ENCODE measurements around the gene APH1B. TPM values are rescaled to one million over a fixed set of nuclear protein-coding genes. Genes with fewer than 3 reads are reported as not detected.
"Not testable (repeated sequence)": the region's sequence is repeated elsewhere in the genome, so short reads cannot be mapped to it uniquely, and the experiment has no call there.

Gene APH1B
- total RNA-seq, 2 donors from 2014 or later = 24.4 to 30.6 TPM

DNA sequence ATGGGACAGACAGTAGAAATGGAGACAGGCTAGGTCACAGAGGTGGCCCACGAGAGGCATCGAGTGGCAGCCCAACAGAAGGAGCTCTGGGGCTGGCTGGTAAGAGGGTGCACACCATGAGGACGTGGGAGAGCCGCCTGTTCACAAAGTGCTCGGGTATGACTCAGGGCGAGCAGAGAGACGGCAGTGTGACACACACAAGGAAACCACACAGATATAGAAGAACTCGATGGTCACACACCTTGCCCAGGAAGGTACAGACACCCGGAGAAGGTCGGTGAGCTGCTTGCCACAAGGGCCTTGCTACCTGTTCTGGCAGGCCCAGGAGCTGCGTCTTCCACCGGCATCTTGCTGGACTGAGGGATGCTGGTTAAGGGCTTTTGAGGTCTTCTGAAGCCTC lies 54.1 kb downstream of the APH1B start:
- ATAC-seq (replicated peaks in 1 of 2) (peak; percentile 97 to 98), DNase-seq (peak; percentile 44 to 49)
- H3K36me3 Mint-ChIP-seq (ENCODE audit: insufficient read depth in 2 of 2) = no peaks in the 10 kb centered on the region
- H3K4me1 Mint-ChIP-seq (ENCODE audit: low read depth) = peaks cover 8% of the 10 kb centered on the region
- peaks cover 7% of the 10 kb centered on the region for H3K27me3 Mint-ChIP-seq (ENCODE audit: low read depth)
- H3K27ac Mint-ChIP-seq = no peak overlapping the region
- H3K4me3 Mint-ChIP-seq = no peak overlapping the region
- no peaks in the 10 kb centered on the region for H3K9me3 Mint-ChIP-seq

DNA sequence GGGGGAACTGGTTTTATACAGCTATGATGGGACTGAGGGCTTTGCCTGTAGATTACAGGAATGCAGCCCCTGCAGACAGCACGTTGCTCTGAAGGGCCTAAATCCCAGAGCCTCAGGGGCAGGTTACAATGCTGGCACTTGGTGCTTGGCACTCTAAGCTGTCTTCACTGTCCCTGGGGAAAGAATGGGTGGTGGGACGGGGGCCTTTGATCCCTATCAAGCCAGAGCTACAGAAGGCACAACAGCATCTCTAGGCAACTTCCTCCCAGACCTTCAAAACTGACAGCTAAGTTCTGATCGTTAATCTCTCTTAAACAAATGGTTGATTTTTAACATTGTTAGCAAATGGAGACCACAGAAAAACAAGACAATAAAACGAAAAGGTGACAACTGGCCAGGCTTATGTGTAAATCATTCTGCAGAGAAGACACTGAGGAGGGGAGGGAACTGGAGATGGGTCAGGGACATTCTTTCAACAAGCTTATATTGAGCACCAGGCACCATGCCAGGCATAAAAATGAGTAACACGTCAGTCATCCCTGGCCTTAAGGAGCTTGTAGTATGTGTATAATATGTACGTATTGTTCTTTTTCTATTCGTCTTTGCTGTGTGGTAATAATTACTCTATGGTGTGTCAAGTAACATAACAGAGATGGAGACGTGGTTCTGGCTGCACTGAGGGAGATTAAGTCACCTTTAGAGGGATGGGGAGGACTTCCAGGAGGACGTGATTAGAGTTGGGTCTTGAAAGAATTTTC lies 55.1 kb downstream of the APH1B start:
- Mint-ChIP-seq H3K36me3 (ENCODE audit: insufficient read depth in 2 of 2) (no peaks in the 10 kb centered on the region), H3K4me3 (no peak overlapping the region), H3K4me1 (ENCODE audit: low read depth) (peaks cover 8% of the 10 kb centered on the region), H3K9me3 (no peaks in the 10 kb centered on the region), H3K27ac (no peak overlapping the region), H3K27me3 (ENCODE audit: low read depth) (peaks cover 7% of the 10 kb centered on the region)
- ATAC-seq (replicated peaks in 1 of 2) (no peak), DNase-seq (no peak)

DNA sequence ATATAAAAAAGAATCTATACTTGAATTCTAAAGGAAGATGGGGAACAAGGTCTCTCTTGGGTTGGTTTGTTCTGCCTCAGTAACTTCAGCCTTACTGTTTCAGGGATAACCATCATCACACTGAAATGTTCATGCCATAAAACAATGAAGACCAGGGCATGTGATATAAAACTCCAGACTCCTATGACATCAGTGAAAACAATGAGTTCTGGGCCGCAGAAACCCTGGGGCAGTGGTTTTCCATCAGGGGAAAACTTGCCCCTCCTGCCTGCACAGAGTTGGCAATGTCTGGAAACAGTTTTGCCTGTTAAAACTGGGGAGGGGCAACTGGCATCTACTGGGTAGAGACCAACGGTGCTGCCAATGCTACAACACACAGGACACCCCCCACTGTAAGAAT lies 57.4 kb downstream of the APH1B start:
- no peaks in the 10 kb centered on the region for H3K36me3 Mint-ChIP-seq (ENCODE audit: insufficient read depth in 2 of 2)
- peaks cover 11% of the 10 kb centered on the region for H3K4me1 Mint-ChIP-seq (ENCODE audit: low read depth)
- H3K27me3 Mint-ChIP-seq (ENCODE audit: low read depth) = peaks cover 9% of the 10 kb centered on the region
- H3K4me3 Mint-ChIP-seq = no peak overlapping the region
- no peaks in the 10 kb centered on the region for H3K9me3 Mint-ChIP-seq
- ATAC-seq (replicated peaks in 1 of 2) (no peak), DNase-seq (no peak)
- H3K27ac Mint-ChIP-seq = no peak overlapping the region

DNA sequence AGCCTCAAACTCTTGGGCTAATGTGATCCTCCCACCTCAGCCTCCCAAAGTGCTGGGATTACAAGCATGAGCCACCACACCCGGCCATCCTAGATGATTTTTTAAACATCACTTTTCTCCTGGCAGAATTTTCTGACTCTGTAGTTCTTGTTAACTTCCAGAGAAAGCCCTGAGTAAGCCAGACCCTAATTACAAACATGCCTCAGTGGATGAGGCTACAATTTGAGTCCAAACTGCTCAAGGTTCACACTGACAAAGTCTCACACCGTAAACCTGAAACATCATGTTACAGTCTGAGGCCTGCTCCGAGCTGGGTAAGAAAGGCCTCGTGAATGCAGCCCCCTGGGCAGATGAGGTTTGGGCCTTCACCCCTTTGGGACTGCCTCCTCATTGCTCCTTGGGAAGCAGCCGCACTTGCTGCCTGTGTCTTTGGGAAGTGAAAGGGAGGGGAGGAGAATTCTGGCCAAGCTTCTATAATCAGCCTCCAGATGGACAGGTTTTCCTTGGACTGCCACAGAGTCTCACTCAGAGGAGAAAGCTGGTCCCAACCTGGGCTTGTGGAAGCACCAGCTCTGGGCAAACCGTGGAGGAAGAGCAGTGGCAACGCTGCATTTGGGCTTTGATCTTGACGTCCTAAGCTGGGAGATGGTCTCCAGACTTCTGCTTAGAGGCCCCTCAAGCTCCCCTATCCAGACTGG lies 58.3 kb downstream of the APH1B start:
- no peaks in the 10 kb centered on the region for H3K9me3 Mint-ChIP-seq
- ATAC-seq (replicated peaks in 1 of 2) (no peak), DNase-seq (no peak)
- no peak overlapping the region for H3K27ac Mint-ChIP-seq
- no peaks in the 10 kb centered on the region for H3K36me3 Mint-ChIP-seq (ENCODE audit: insufficient read depth in 2 of 2)
- H3K4me1 Mint-ChIP-seq (ENCODE audit: low read depth) = peaks cover 11% of the 10 kb centered on the region
- peaks cover 16% of the 10 kb centered on the region for H3K27me3 Mint-ChIP-seq (ENCODE audit: low read depth)
- H3K4me3 Mint-ChIP-seq = no peak overlapping the region

DNA sequence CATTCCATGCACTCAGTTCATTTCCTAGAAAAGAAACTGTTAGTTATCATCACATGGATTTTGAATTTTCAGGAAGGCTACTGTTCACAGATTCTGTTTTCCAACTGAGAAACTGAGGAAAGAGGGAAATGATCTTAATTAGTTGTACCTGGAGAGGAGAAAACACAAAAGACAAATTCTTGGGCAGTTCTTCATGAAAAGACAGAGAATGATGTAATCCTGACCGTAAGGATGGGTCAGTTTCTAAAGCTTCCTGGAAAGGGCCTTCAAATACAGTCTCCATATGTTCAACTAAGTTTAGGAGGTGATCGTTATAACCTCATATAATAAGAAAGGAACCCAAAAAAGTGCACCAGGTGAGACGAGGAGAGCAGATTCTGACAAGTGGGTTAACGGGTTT lies 59.6 kb downstream of the APH1B start:
- Mint-ChIP-seq H3K27me3 (ENCODE audit: low read depth) (peaks cover 23% of the 10 kb centered on the region), H3K4me1 (ENCODE audit: low read depth) (peaks cover 3% of the 10 kb centered on the region), H3K27ac (no peak overlapping the region), H3K9me3 (no peaks in the 10 kb centered on the region), H3K36me3 (ENCODE audit: insufficient read depth in 2 of 2) (no peaks in the 10 kb centered on the region), H3K4me3 (no peak overlapping the region)
- ATAC-seq (replicated peaks in 1 of 2) (no peak), DNase-seq (no peak)

DNA sequence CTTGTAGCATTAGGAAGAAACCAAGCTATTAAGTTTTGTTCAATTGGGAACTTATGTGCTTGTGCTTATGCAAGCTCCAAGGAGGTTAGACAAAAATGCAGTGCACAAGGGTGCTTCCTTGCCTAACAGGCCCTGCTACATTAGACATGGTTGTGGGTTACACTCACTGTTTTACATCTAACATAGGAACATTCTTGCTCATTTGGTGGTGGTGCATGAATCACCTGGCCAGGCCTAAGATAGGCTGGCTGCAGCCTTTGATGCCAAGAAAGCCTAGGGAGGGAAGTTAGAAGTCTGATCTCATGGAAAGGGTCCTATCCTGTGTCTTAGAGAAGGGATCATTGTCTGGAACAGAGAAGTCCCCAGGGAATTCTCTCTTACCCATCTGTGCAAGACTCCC lies 60.8 kb downstream of the APH1B start:
- ATAC-seq (replicated peaks in 1 of 2) (peak; percentile 92 to 95), DNase-seq (peak in 1 of 2 donors; percentile 14)
- H3K9me3 Mint-ChIP-seq = no peaks in the 10 kb centered on the region
- peaks cover 3% of the 10 kb centered on the region for H3K4me1 Mint-ChIP-seq (ENCODE audit: low read depth)
- H3K27me3 Mint-ChIP-seq (ENCODE audit: low read depth) = peaks cover 20% of the 10 kb centered on the region
- no peak overlapping the region for H3K27ac Mint-ChIP-seq
- no peak overlapping the region for H3K4me3 Mint-ChIP-seq
- H3K36me3 Mint-ChIP-seq (ENCODE audit: insufficient read depth in 2 of 2) = no peaks in the 10 kb centered on the region

DNA sequence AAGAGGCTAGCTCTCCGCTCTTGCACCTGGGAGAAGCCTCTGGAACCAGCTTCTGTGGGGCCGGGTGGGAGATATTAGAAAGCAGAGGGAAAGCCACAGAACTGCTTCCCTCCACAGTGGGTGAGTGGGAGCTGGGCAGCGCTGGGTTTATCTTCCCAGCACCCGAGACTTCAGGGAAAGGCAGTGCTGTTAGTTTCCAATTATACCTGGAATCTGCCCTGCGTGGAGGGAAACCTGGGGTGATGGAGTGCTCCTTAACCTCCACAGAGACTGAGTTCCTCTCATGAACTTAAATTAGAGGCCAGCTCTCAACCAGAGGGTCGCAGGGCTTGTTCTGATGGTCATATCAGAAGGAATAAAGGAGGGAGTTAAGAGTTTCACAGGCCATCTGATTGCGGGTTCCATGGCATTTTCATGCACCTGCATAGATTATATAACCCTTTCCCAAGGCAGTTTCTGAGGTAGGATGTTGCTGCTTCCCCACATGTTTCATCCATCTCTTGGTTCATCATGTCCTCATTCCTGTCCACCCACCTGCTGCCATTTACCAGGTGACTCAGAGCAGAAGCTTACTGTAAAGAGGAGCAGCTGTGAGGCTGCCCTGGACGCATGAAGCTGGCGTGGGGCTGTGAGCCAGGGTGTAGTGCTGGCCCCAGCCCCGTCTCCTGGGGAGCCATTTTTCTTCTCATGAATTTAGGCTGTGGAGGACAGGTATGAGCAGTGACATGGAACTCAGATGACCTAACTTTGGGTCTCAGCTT lies 61.8 kb downstream of the APH1B start:
- peaks cover 27% of the 10 kb centered on the region for H3K27me3 Mint-ChIP-seq (ENCODE audit: low read depth)
- DNase-seq (no peak), ATAC-seq (replicated peaks in 1 of 2) (peak; percentile 27 to 33)
- no peak overlapping the region for H3K27ac Mint-ChIP-seq
- H3K36me3 Mint-ChIP-seq (ENCODE audit: insufficient read depth in 2 of 2) = no peaks in the 10 kb centered on the region
- H3K9me3 Mint-ChIP-seq = no peaks in the 10 kb centered on the region
- H3K4me1 Mint-ChIP-seq (ENCODE audit: low read depth) = peaks cover 7% of the 10 kb centered on the region
- H3K4me3 Mint-ChIP-seq = no peak overlapping the region

DNA sequence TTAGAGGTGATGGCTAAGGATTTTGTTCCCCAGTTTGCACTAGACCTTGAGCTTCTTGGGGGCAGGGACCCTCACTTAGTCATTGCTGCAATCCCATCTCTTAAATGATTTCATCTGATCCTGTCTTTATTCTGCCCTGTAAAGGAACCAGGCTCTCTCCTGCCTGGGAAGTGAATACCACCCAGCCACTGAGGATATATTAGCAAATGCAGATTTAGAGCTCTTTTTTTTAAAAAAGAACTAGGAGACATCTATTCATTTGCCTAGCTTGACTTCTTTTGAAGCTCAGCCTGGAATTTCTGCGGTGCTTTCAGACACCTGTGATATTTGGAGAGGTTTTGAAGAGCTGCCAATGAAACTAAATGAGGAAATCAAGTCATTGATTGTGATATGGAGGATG lies 62.4 kb downstream of the APH1B start:
- no peaks in the 10 kb centered on the region for H3K9me3 Mint-ChIP-seq
- H3K36me3 Mint-ChIP-seq (ENCODE audit: insufficient read depth in 2 of 2) = no peaks in the 10 kb centered on the region
- no peak for DNase-seq
- H3K4me1 Mint-ChIP-seq (ENCODE audit: low read depth) = peaks cover 13% of the 10 kb centered on the region
- no peak overlapping the region for H3K4me3 Mint-ChIP-seq
- ATAC-seq (replicated peaks in 1 of 2) = no peak
- peaks cover 33% of the 10 kb centered on the region for H3K27me3 Mint-ChIP-seq (ENCODE audit: low read depth)
- H3K27ac Mint-ChIP-seq = no peak overlapping the region

DNA sequence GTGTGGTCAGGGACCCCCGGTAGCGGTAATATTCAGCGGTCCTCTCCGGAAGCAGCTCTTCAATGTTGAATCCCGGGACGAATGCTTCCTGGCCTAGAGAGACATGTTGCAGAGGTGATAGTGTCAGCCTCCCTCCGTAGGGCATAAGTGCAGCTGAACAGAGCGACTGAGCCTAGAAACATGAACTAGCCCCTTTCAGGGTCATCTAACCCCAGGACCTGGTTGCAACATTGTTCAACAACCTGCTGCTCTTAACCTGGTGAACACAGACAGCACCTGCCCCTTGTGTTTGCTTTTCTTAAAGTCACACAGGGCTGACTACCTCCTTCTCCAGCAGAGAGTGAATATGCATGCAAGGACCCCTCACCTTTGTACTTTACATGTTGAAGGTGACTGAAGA lies 62.9 kb downstream of the APH1B start:
- Mint-ChIP-seq H3K27ac (no peak overlapping the region), H3K27me3 (ENCODE audit: low read depth) (peaks cover 36% of the 10 kb centered on the region), H3K36me3 (ENCODE audit: insufficient read depth in 2 of 2) (no peaks in the 10 kb centered on the region), H3K4me3 (no peak overlapping the region), H3K4me1 (ENCODE audit: low read depth) (peaks cover 18% of the 10 kb centered on the region), H3K9me3 (no peaks in the 10 kb centered on the region)
- DNase-seq (no peak), ATAC-seq (replicated peaks in 1 of 2) (no peak)

DNA sequence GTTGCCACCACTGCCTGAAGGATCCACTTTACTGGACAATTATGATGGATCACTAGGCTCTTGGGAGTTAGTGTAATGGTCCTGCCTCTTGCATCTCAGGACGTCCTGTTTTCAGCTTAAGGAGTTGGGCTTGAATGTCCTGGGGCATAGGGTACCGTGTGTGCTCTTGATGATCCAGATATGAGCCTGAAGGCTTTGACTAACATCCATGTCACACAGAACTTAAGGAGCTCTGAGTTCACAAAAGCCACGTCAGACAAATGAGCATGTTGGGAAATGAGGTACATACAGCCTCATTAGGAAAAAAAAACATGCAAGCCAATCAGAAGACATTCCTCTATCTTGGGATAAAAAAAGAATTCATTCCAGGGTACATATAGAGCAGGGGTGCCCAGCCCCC lies 63.5 kb downstream of the APH1B start:
- H3K9me3 Mint-ChIP-seq = no peaks in the 10 kb centered on the region
- peaks cover 18% of the 10 kb centered on the region for H3K4me1 Mint-ChIP-seq (ENCODE audit: low read depth)
- no peak for ATAC-seq (replicated peaks in 1 of 2)
- no peak overlapping the region for H3K4me3 Mint-ChIP-seq
- peaks cover 36% of the 10 kb centered on the region for H3K27me3 Mint-ChIP-seq (ENCODE audit: low read depth)
- H3K36me3 Mint-ChIP-seq (ENCODE audit: insufficient read depth in 2 of 2) = no peaks in the 10 kb centered on the region
- DNase-seq = no peak
- no peak overlapping the region for H3K27ac Mint-ChIP-seq

DNA sequence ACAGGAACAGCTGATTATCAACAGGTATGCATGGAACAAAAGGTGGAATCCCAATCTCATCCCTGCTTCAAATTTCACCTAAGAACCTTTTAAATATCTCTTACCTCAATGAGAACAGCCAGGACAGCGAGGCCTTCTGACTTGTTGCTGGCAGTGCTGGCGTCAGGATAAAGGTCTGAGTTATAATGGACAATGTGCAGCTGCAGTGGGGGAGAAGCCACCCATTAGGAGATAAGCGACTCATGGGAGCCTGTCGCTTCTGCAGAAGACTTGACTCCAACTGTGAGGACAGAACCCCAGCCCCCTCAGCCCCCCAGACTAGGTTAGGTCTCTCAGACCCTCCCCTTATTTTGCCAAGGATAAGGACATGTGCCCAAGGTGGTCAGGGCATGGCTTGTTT lies 64.5 kb downstream of the APH1B start:
- H3K27ac Mint-ChIP-seq = no peak overlapping the region
- ATAC-seq (replicated peaks in 1 of 2) (no peak), DNase-seq (no peak)
- no peaks in the 10 kb centered on the region for H3K36me3 Mint-ChIP-seq (ENCODE audit: insufficient read depth in 2 of 2)
- no peak overlapping the region for H3K4me3 Mint-ChIP-seq
- H3K9me3 Mint-ChIP-seq = no peaks in the 10 kb centered on the region
- peaks cover 18% of the 10 kb centered on the region for H3K4me1 Mint-ChIP-seq (ENCODE audit: low read depth)
- H3K27me3 Mint-ChIP-seq (ENCODE audit: low read depth) = peaks cover 36% of the 10 kb centered on the region

DNA sequence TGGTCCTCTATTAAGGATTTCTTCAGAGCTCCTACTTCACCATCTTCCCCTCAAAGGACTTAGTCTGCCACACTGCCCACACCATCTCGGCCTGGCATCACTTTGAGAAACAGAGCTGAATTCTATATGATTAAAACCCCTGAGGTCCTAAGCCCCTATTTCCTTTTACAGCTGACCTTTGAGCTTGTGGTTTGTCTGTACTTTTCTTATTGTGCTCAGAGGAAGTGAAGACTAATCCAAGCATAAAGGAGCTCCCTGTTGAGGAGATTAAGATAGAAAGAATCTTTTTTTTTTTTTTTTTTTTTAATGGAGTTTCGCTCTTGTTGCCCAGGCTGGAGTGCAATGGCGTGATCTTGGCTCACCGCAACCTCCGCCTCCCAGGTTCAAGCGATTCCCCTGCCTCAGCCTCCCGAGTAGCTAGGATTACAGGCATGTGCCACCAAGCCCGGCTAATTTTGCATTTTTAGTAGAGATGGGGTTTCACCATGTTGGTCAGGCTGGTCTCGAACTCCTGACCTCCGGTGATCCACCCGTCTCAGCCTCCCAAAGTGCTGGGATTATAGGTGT lies 65.7 kb downstream of the APH1B start:
- H3K9me3 Mint-ChIP-seq; H3K27ac Mint-ChIP-seq; H3K36me3 Mint-ChIP-seq (ENCODE audit: insufficient read depth in 2 of 2); DNase-seq; H3K4me3 Mint-ChIP-seq; ATAC-seq (replicated peaks in 1 of 2): not testable (repeated sequence)
- H3K4me1 Mint-ChIP-seq (ENCODE audit: low read depth) = peaks cover 14% of the 10 kb centered on the region
- H3K27me3 Mint-ChIP-seq (ENCODE audit: low read depth) = peaks cover 36% of the 10 kb centered on the region

All from activated T-cell treated with anti-CD3 and anti-CD28 coated beads, Interleukin-2, amount 50 U/mL, for 72 hours (primary cell).